Mucosa of rectum (tissue), 2 donors: ENCODE measurements around the gene GGN.

Experiments used
- H3K27ac ChIP-seq, 2 donors: one replicate each; pipeline ENCODE4 v1.7.0; 2013; ENCODE audit warnings: inconsistent platforms in 2 of 2, low read depth in 2 of 2, low read length in 2 of 2
- H3K27me3 ChIP-seq, 2 donors: one replicate each; pipeline ENCODE4 v1.7.0; 2013; ENCODE audit warnings: low read length in 2 of 2; ENCODE audit not compliant: control insufficient read depth in 2 of 2, insufficient read depth in 2 of 2
- H3K36me3 ChIP-seq, 2 donors: one replicate each; pipeline ENCODE4 v1.7.0; 2013; ENCODE audit warnings: low read length in 2 of 2; ENCODE audit not compliant: control insufficient read depth in 2 of 2, insufficient read depth in 2 of 2
- H3K4me1 ChIP-seq, 2 donors: one replicate each; pipeline ENCODE4 v1.7.0; 2013; ENCODE audit warnings: low read length in 2 of 2, mild to moderate bottlenecking in 1 of 2; ENCODE audit not compliant: control insufficient read depth in 2 of 2, insufficient read depth in 2 of 2
- H3K4me3 ChIP-seq, 2 donors: one replicate each; pipeline ENCODE4 v1.7.0; 2013; ENCODE audit warnings: low read length in 2 of 2
- H3K9ac ChIP-seq, 2 donors: one replicate each; pipeline ENCODE4 v1.7.0; 2013; ENCODE audit warnings: low read length in 2 of 2, low read depth in 1 of 2, mild to moderate bottlenecking in 1 of 2
- H3K9me3 ChIP-seq, 2 donors: one replicate each; pipeline ENCODE4 v1.7.0; 2013; ENCODE audit warnings: low read length in 2 of 2; ENCODE audit not compliant: control insufficient read depth in 2 of 2
- donor health status: healthy.
- donor health status: Normal muscosa, but diverticular disease.

The GGN gene

DNA sequence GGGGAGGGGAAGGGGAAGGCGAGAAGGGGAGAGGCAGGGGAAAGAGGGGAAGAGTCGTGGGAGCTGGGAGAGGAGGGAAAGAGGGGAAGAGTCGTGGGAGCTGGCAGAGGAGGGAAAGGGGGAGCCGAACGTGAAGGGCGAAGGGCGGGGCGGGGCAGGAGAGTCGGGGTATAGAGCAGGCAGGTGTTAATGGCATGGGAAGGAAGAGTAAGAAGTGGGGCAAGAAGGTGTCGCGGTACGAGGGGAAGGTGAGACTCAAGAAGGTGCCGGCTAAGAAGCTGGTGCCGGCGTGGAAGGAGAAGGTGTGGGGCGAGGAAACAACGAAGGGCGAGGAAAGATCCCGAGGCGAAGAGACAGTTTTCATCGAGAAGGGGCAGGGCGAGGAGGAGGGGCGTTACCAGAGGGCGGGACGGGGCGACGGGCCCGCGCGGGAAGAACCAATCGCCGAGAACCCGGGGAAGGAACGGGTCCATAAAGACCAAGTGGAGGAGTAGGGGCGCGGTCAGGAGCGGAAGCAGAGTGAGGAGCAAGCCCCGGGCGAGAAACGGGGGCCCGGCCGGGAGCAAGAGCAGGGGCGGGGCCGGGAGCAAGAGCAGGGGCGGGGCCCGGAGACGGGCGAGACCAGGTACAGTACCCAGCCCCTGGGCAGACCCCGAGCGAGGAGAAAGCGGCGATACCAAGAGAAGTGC, 51.7 kb downstream of the GGN start:
- peak overlapping the region; percentile 77 to 94 for H3K9ac ChIP-seq
- H3K9me3 ChIP-seq = no peaks in the 10 kb centered on the region
- peaks cover 6 to 8% of the 10 kb centered on the region in 2 donors for H3K4me1 ChIP-seq
- peak overlapping the region; percentile 98 to 99 for H3K27ac ChIP-seq
- H3K27me3 ChIP-seq = no peaks in the 10 kb centered on the region
- peak overlapping the region; percentile 87 to 93 for H3K4me3 ChIP-seq
- peaks cover 0 to 4% of the 10 kb centered on the region in 2 donors for H3K36me3 ChIP-seq
